Measurements from ENCODE around the gene HCST. TPM values are rescaled to one million over a fixed set of nuclear protein-coding genes. Genes with fewer than 3 reads are reported as not detected.
"Not testable (repeated sequence)": the region's sequence is repeated elsewhere in the genome, so short reads cannot be mapped to it uniquely, and the experiment has no call there.

HCST gene
- total RNA-seq, 1 donor from 2014 or later: 0.39 TPM

DNA sequence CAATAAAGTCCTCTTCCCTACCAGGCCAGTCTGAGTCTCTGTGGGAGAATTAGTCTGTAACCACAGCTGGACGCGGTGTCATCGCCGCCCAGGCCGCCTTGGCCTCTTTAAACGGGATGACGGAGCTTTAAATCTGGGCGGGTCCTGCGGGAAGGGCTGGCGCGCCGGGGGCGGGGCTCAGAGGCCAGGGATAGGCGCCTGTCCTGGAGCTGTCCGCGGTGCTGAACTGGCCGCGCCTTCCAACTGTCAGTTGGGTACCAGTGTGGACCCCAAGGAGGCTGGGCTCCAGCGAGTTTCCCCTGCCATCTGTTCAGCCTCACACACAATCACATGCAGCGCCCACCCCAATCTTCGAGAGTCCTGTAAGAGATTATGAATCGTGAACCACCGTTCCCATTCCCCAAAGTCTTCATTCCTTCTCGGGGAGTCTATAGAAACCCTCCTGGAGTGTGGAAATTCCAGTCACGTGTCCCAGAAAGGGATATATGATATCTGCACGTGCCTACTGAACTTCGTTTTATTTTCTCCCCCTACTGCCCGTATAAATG, 22.5 kb upstream of the HCST start:
- peak; percentile 63 to 85 for DNase-seq (ENCODE audit: low read depth in 2 of 2)

- peak; percentile 79 for DNase-seq (ENCODE audit: low read depth in 2 of 2)
Measured at GRCh38 chr19:35882114-35882832, 20.1 kb upstream of the HCST start.

DNA sequence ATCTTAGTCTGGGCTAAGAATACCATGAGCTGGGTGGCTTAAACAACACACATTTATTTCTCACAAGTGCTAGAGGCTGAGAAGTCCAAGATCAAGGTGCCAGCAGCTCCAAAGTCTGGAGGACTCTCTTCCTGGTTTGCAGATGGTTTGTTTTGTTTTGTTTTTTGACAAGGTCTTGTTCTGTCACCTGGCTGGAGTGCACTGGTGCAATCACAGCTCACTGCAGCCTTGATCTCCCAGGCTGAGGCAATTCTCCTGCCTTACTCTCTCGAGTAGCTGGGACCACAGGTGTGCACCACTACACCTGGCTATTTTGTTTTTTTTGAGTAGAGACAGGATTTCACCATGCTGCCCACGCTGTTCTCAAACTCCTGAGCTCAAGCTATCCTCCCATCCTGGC, 18.4 kb upstream of the HCST start:
- DNase-seq (ENCODE audit: low read depth in 2 of 2): no peak

GRCh38 chr19:35885225-35885738, 17.0 kb upstream of the HCST start:
- no peak for DNase-seq (ENCODE audit: low read depth in 2 of 2)

- no peak for DNase-seq (ENCODE audit: low read depth in 2 of 2)
Measured at GRCh38 chr19:35885904-35886303, 16.4 kb upstream of the HCST start.

DNA sequence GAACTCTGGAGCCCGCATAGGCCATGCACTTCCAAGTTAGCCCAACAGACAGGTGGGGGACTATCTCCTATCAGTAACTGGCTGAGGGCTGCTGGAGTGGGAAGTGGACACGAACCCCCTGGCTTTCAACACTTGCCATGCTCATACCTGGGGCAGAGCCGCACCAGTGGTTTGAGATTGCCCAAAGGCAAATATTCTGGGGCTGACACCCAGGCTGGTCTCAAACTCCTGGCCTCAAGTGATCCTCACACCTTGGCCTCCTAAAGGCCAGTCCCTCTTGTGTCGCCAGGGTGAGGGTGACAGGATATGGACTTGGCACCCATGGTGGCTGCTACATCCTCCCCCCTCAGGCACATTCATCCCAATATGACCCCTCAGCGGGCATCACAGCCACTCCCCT, 15.1 kb upstream of the HCST start:
- DNase-seq (ENCODE audit: low read depth in 2 of 2): no peak

GRCh38 chr19:35888398-35888797, 13.9 kb upstream of the HCST start:
- DNase-seq (ENCODE audit: low read depth in 2 of 2): no peak

DNA sequence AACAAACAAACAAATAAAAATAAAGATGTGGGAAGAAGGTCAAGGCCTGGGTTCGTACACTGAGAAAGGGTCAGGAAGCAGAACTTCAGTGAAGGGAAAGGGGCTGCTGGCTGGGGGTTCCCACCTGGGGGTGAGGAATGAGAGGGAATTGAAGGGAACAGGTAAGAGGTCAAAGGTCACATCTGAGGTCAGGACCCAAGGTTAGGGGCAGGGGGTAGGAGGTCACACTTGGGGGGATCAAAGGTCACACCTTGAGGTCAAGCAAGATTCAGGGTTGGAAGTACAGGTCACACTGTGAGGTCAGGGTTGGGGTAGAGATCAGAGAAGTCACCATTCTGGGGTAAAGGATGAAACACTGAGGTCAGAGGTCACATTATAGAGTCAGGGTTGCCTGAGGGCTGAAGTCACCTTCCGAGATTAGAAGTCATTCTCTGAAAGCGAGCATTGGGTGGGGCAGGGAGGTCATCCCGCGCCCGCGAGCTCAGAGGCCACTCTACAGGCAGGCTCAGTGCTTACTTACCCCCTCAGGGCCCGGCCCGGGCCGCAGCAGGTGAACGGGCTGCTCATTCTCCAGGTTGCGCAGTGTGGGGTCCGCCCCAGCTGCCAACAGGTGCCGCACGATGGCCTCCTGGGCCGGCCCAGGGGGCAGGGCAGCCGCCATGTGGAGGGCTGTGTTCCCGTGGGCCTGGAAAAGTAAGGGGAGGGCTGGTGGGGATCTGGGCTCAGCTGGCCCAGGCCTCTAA, 12.8 kb upstream of the HCST start:
- DNase-seq (ENCODE audit: low read depth in 2 of 2): no peak

DNA sequence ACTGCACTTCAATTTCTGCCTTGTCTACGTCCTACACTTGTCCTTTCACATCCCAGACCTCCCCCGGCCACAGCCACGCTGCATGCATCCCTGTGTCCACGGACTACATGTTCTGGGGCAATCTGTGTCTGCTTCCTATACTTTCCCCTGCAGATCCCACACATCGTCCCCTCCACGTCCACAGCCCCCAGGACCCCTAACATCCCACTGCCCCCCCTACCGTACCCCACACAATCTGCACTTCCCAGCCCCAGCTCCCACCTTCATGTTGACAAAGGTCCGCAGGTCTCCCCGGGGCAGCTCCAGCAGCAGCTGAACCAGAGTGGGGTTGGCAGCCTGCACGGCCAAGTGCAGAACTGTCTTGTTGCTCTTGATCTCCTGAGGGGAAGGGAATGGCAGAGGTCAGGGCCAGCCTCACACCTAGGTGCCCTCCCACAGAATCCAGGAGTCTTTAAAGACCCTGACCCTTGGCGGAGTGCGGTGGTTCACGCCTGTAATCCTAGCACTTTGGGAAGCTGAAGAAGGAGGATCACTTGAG, 12.1 kb upstream of the HCST start:
- DNase-seq (ENCODE audit: low read depth in 2 of 2): no peak

DNA sequence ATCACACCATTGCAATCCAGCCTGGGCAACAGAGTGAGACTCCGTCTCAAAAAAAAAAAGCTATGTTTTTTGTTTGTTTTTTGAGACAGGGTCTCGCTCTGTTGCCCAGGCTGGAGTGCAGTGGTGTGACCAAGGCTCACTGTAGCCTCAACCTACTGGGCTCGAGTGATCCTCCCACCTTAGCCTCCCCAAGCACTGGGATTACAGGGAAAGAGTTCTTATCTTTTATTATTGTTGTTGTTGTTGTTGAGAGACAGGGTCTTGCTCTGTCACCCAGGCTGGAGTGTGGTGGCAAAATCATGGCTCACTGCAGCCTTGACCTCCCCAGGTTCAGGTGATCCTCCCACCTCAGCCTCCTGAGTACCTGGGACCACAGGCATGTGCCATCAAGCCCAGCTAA, 10.5 kb upstream of the HCST start:
- DNase-seq (ENCODE audit: low read depth in 2 of 2): not testable (repeated sequence)

DNA sequence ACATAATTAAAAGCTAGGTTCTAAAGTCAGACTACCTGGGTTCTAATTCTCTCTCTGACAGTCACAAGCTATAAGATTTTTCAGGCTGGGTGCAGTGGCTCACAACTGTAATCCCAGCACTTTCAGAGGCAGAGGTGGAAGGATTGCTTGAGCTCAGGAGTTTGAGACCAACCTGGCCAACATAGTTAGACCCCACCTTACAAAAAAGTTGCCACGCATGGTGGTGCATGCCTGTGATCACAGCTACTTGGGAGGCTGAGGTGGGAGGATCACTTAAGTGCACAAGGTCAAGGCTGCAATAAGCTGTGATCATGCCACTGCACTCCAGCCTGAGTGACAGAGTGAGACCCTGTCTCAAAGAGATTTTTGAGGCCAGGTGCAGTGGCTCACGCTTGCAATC, 8.0 kb upstream of the HCST start:
- DNase-seq (ENCODE audit: low read depth in 2 of 2): no peak

DNA sequence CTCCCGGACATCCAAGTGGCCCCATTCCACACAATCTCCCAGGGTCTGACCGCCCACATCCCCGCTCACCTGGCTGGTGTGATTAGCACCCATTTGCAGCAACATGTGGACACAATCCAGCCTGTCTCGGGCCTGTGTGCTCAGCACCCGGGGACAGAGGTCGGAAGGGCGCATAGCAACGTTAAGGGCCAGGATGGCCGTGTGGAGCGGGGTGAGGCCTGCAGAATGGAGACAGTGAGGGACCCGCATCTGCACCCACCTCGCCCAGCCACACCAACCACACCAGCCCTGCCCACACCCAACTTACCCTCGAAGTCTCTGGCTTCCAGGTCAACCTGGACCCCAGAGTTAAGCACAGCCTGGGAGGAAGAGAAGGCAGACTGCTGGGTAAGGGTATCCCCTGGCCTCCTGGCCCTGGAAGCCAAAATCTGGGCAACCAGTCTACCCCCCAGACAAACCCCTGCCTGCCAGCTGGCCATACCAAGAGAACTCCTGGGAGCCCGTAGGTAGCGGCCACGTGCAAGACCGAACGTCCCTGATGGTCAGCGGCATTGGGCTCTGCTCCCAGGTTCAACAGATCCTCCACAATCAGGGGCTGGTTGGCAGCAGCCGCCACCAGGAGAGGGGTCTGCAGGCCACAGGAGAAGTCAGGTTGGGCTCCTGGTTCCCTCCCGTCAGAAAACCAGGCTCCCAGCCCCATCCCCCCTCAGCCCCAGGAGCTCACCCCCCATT, 6.3 kb upstream of the HCST start:
- DNase-seq (ENCODE audit: low read depth in 2 of 2): no peak

GRCh38 chr19:35896643-35897040, 5.7 kb upstream of the HCST start:
- no peak for DNase-seq (ENCODE audit: low read depth in 2 of 2)

- no peak for DNase-seq (ENCODE audit: low read depth in 2 of 2)
Measured at GRCh38 chr19:35897706-35898451, 4.5 kb upstream of the HCST start.

- no peak for DNase-seq (ENCODE audit: low read depth in 2 of 2)
Measured at GRCh38 chr19:35898499-35898809, 3.9 kb upstream of the HCST start.

- peak; percentile 74 to 86 for DNase-seq (ENCODE audit: low read depth in 2 of 2)
Measured at GRCh38 chr19:35899547-35900214, 2.6 kb upstream of the HCST start.

DNA sequence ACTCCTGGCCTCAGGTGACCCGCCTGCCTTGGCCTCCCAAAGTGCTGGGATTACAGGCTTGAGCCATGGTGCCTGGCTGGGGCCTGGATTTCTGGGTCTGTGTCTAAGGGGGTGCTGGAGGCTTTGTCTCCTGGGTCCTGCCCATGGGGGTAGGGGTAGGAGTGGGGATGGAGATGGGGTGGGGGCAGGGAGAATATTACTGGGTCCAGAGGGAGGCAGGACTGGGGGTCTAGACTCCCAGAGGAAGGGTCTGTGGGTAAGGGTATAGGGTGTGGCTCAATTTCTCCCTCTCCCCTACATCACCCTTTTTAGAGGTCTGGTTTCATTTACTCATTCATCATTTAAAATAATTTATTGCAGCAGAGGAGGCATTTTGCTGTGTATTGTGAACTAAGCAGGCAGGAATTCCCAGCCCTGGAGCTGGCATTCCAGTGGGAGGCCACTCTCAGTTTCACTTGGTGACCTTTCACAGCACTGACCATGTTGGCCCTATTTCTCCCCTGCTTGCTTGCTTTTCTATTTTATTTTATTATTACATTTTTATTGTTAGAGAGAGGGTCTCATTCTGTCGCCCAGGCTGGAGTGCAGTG, 1.2 kb upstream of the HCST start:
- no peak for DNase-seq (ENCODE audit: low read depth in 2 of 2)

GRCh38 chr19:35902870-35903475, 644 bp downstream of the HCST start:
- DNase-seq (ENCODE audit: low read depth in 2 of 2): no peak

DNA sequence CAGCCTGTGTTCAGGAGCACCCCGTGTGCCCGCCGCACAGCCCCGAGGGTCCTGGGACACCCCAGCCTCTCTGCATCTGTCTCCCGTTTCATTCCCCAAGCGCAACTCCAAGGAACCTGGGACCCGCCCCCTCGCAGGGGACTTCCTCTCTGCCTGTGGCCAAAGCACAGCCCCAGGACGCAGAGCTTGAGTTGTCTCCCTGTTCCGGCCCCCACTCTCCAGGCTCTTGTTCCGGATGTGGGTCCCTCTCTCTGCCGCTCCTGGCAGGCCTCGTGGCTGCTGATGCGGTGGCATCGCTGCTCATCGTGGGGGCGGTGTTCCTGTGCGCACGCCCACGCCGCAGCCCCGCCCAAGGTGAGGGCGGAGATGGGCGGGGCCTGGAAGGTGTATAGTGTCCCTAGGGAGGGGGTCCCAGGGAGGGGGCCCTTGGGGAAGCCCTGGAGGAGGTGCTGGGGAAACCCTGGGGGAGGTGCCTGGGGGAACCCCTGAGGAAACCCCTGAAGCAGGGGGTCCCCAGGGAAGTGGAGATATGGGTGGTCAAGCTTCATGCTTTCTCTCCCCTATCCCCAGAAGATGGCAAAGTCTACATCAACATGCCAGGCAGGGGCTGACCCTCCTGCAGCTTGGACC, 1.3 kb downstream of the HCST start:
- peak in 1 of 2 donors; percentile 36 for DNase-seq (ENCODE audit: low read depth in 2 of 2)
